Sigmoid colon (tissue), 7 donors: ENCODE data around the gene PNPLA2. TPM values are rescaled to one million over a fixed set of nuclear protein-coding genes. Genes with fewer than 3 reads are reported as not detected.

ENCODE experiments used
- DNase-seq: peaks from one replicate; pipeline ENCODE4 v3.0.0-alpha.2; 2019
- H3K27ac ChIP-seq, 4 donors: fragments of 200-600 bp; sonication (generic); one replicate each; pipeline ENCODE4 v1.5.1; 2016 to 2019; ENCODE audit warnings: mild to moderate bottlenecking in 1 of 4
- H3K27me3 ChIP-seq, 3 donors: fragments of 200-600 bp; sonication (generic); one replicate each; pipeline ENCODE4 v1.5.1; 2019; ENCODE audit warnings: mild to moderate bottlenecking in 1 of 3
- H3K36me3 ChIP-seq, 4 donors: fragments of 200-600 bp; sonication (generic); one replicate each; pipeline ENCODE4 v1.5.1; 2016 to 2019
- H3K4me1 ChIP-seq, 4 donors: fragments of 200-600 bp; sonication (generic); one replicate each; pipeline ENCODE4 v1.5.1; 2017 to 2019
- H3K4me3 ChIP-seq, 4 donors: fragments of 200-600 bp; sonication (generic); one replicate each; pipeline ENCODE4 v1.5.1; 2017 to 2019; ENCODE audit warnings: mild to moderate bottlenecking in 2 of 4, moderate library complexity in 1 of 4
- H3K9me3 ChIP-seq, 4 donors: fragments of 200-600 bp in 3 of 4; sonication (generic) in 3 of 4; one replicate each; pipeline versions ENCODE4 v1.5.1 to v1.6.1; 2013 to 2019
- CTCF ChIP-seq, 4 experiments: fragments of 450-650 bp in 3 of 4; fragments of 200-600 bp in 1 of 4; IDR thresholded peaks; one replicate each; pipeline ENCODE4 v1.5.1; 2016 to 2019; ENCODE audit warnings: antibody characterized with exemption in 4 of 4, mild to moderate bottlenecking in 3 of 4, moderate library complexity in 2 of 4
- EP300 ChIP-seq, 4 donors: sonication (generic); formaldehyde crosslinking; IDR thresholded peaks; one replicate each; pipeline ENCODE4 v1.6.1; 2017; ENCODE audit warnings: antibody characterized with exemption in 4 of 4
- POLR2A ChIP-seq, 2 donors: fragments of 450-650 bp; IDR thresholded peaks; one replicate each; pipeline ENCODE4 v1.6.1; 2016; ENCODE audit warnings: antibody characterized with exemption in 2 of 2, mild to moderate bottlenecking in 2 of 2, moderate library complexity in 2 of 2
- POLR2AphosphoS5 ChIP-seq, 4 donors: sonication (generic); formaldehyde crosslinking; IDR thresholded peaks; one replicate each; pipeline ENCODE4 v1.6.1; 2017; ENCODE audit warnings: antibody characterized with exemption in 4 of 4
- WGBS, 2 donors: extraction: QIAGEN DNeasy Blood & Tissue Kit; methylation state at CpG; one replicate each; pipeline ENCODE4 v1.1.7; 2013; 5-methylcytosine and 5-hydroxymethylcytosine counted together
- intact Hi-C: fragments of 100-400 bp; cut with DNase I; formaldehyde crosslinking; loops from one replicate; pipeline ENCODE4 v1.15.1; 2023
- polyA plus RNA-seq, 3 donors: library from polyadenylated mRNA; stranded (reverse); fragments of 200-250 nt; gene quantifications; one replicate each; pipeline ENCODE4 v1.2.3, GENCODE V29; 2013
- total RNA-seq, 4 donors: library from RNA; depleted of rRNA; stranded (reverse); fragments of >200 nt; gene quantifications; one replicate each; pipeline ENCODE4 v1.1.0, GENCODE V29; 2016
- donor health status: healthy with polysubstance abuse.
- donor health status: Bipolar disorder and iron deficiency.
- donor health status: healthy.

The PNPLA2 gene
- total and polyA plus RNA-seq, 7 donors: 26.3 to 137 (median 35.4) TPM

GRCh38 chr11:790721-791564 is 27.8 kb upstream of the PNPLA2 start:
- no peaks in the 10 kb centered on the region for H3K9me3 ChIP-seq
- TF ChIP-seq CTCF (IDR thresholded peaks at IDR 0.05) (no peak), EP300 (IDR thresholded peaks at IDR 0.05) (no peak), POLR2AphosphoS5 (IDR thresholded peaks at IDR 0.05) (no peak), POLR2A (IDR thresholded peaks at IDR 0.05) (no peak)
- intact Hi-C loops: no loop called here
- peaks cover 18 to 46% (median 22%) of the 10 kb centered on the region in 3 donors for H3K27me3 ChIP-seq
- H3K4me3 ChIP-seq: no peak overlapping the region
- no peak overlapping the region for H3K27ac ChIP-seq
- H3K36me3 ChIP-seq: peaks cover 0 to 12% (median 2%) of the 10 kb centered on the region in 4 donors
- no peak for DNase-seq
- peaks cover 0 to 22% (median 19%) of the 10 kb centered on the region in 4 donors for H3K4me1 ChIP-seq
- 68 to 76% methylated on average over 18 of the region's 18 CpGs for WGBS, 2 donors

- intact Hi-C loops: no loop called here
- Histone ChIP-seq H3K4me3 (no peak overlapping the region), H3K9me3 (no peaks in the 10 kb centered on the region), H3K36me3 (peaks cover 0 to 12% (median 2%) of the 10 kb centered on the region in 4 donors), H3K4me1 (peaks cover 0 to 31% (median 25%) of the 10 kb centered on the region in 4 donors), H3K27ac (no peak overlapping the region), H3K27me3 (peaks cover 18 to 46% (median 22%) of the 10 kb centered on the region in 3 donors)
- DNase-seq: no peak
- 94 to 95% methylated on average over 49 of the region's 49 CpGs for WGBS, 2 donors
- no peak for TF ChIP-seq EP300 (IDR thresholded peaks at IDR 0.05)
Measured at GRCh38 chr11:791658-792534, 26.8 kb upstream of the PNPLA2 start.

- Histone ChIP-seq H3K4me1 (peaks cover 0 to 34% (median 29%) of the 10 kb centered on the region in 4 donors), H3K36me3 (peaks cover 0 to 12% (median 0%) of the 10 kb centered on the region in 4 donors), H3K4me3 (no peak overlapping the region), H3K27me3 (peaks cover 18 to 40% (median 22%) of the 10 kb centered on the region in 3 donors), H3K9me3 (no peaks in the 10 kb centered on the region), H3K27ac (no peak overlapping the region)
- no peak for DNase-seq
- TF ChIP-seq CTCF (IDR thresholded peaks at IDR 0.05) (no peak), EP300 (IDR thresholded peaks at IDR 0.05) (no peak), POLR2AphosphoS5 (IDR thresholded peaks at IDR 0.05) (no peak), POLR2A (IDR thresholded peaks at IDR 0.05) (no peak)
- intact Hi-C loops: no loop called here
- 92 to 94% methylated on average over 15 of the region's 15 CpGs for WGBS, 2 donors
Measured at GRCh38 chr11:792535-792821, 26.2 kb upstream of the PNPLA2 start.

- no peak overlapping the region for H3K4me3 ChIP-seq
- H3K27me3 ChIP-seq: peaks cover 18 to 36% (median 22%) of the 10 kb centered on the region in 3 donors
- no peak overlapping the region for H3K27ac ChIP-seq
- no peaks in the 10 kb centered on the region for H3K9me3 ChIP-seq
- 80 to 91% methylated on average over 13 of the region's 13 CpGs for WGBS, 2 donors
- TF ChIP-seq EP300 (IDR thresholded peaks at IDR 0.05) (no peak), POLR2AphosphoS5 (IDR thresholded peaks at IDR 0.05) (no peak), CTCF (IDR thresholded peaks at IDR 0.05) (no peak), POLR2A (IDR thresholded peaks at IDR 0.05) (no peak)
- peaks cover 0 to 37% (median 30%) of the 10 kb centered on the region in 4 donors for H3K4me1 ChIP-seq
- peaks cover 0 to 12% (median 0%) of the 10 kb centered on the region in 4 donors for H3K36me3 ChIP-seq
- intact Hi-C loops: no loop called here
- no peak for DNase-seq
Measured at GRCh38 chr11:792873-793272, 25.8 kb upstream of the PNPLA2 start.

GRCh38 chr11:793556-793955 is 25.2 kb upstream of the PNPLA2 start:
- TF ChIP-seq POLR2AphosphoS5 (IDR thresholded peaks at IDR 0.05): no peak
- Histone ChIP-seq H3K27ac (no peak overlapping the region), H3K4me3 (no peak overlapping the region), H3K27me3 (peaks cover 14 to 30% (median 17%) of the 10 kb centered on the region in 3 donors), H3K36me3 (peaks cover 0 to 12% (median 0%) of the 10 kb centered on the region in 4 donors), H3K9me3 (no peaks in the 10 kb centered on the region), H3K4me1 (peaks cover 0 to 42% (median 34%) of the 10 kb centered on the region in 4 donors)
- intact Hi-C loops: no loop called here
- no peak for DNase-seq
- WGBS, 2 donors: 81 to 94% methylated on average over 7 of the region's 7 CpGs
